T-helper 1 cell treated with Interleukin-12 subunit alpha and Interleukin-12 subunit beta and Interleukin-4 antibody, amounts not matched to agents 30 ng/mL and 1 ng/mL, for 36 hours (primary cell): Measurements from ENCODE around the gene FAM78B. TPM values are rescaled to one million over a fixed set of nuclear protein-coding genes. Genes with fewer than 3 reads are reported as not detected.

ENCODE experiments used
- intact Hi-C: fragments of 100-400 bp; cut with micrococcal nuclease; formaldehyde crosslinking; loops from one replicate; pipeline ENCODE4 v1.15.1; 2024
- total RNA-seq: library from RNA; stranded (reverse); gene quantifications from 2 replicates; pipeline ENCODE4 v1.2.3, GENCODE V29; 2022

The FAM78B gene, protein sequence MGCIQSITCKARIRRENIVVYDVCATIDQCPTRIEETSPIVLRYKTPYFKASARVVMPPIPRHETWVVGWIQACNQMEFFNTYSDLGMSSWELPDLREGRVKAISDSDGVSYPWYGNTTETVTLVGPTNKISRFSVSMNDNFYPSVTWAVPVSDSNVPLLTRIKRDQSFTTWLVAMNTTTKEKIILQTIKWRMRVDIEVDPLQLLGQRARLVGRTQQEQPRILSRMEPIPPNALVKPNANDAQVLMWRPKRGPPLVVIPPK
- total RNA-seq = 0.86 and 0.93 TPM in 2 replicates

DNA sequence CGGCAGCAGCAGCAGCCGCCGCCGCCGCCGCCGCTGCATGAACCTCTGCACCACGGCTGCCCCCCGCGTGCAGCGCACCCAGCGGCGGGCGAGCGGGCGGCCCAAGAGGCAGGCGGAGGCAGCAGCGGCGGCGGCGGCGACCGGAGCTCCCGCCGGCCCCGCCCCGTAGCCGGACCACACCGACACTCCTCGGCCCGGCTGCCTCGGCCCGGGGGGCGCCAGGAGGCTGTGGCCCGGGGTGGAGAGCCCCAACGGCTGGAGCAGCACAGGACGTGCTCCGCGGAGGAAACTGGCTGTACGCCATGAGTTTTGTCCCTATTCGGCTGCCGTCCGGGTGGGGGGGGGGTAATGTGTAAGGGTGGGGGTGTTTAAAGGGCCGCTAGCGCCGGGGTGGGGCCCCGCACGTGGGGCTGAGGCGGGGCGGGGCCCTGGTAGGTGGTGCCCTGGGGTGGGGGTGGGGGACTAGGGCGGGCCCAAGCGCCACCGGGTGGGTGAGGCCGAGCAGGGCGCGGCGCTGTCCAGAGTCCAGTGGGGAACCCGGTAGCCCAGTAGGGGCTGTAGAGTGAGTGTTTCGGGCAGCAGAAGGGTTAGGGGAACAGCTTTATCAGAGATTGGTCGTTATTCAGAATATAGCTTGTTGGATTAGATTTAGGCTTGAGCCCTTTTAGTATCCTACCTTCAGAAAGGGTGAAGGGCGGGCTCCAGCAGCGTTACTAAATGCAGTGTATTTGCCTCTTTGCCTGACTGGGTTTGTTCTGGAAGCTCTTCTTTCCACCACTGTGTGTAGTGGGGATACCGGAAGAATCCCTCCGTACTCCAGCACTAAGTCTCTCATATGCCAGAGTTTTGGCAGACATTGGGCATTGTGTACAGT is at the start of gene FAM78B:
FAM78B (minus strand) TSS at position 304 of the 874 bp plus-strand sequence. CDS start 753 bp downstream, outside the sequence.
- intact Hi-C loops = loop anchor here (1.0 to 10.0 kb wide), 8 partner anchors 85 to 772 kb away; partner anchors contain the start of genes TADA1, TMCO1 and UCK2

DNA sequence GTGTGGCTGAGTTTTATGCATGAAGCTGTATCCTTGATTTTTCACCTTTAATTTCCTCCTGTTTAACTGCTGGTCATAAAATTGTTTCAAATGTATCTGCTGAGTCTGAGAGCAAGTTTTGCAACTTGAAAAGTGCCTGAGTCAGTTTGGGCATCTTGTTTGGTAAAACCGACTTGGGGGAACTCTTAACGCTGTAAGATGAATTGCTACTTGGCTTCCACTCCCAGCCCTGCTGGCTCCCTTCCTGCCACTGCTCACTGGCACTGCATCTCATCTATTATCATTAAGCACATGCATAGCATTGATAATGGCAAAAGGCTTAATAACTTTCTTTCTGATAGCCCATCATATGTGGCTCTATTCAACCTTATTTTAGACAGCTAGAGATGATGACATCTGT is 35.7 kb upstream of the FAM78B start:
- intact Hi-C loops = no loop called here

DNA sequence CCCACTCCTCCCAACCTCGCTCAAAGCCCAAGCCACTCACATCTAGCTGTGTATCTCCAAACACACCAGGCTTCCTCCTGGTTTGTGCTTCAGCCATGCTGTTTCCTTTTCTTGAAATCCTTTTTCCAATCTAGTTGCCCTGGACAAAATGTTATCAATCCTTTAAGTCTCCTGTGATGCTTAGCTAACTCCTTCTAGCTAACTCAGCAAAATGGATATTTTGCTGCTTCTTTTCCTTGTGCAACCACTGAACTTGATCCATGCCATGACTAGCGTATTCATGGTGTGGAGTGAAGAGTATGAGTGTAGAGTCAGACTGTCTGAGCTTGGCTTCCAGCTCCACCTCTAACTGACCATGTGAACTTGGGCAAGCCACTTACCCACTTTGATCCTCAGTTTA is 33.9 kb upstream of the FAM78B start:
- intact Hi-C loops = no loop called here

DNA sequence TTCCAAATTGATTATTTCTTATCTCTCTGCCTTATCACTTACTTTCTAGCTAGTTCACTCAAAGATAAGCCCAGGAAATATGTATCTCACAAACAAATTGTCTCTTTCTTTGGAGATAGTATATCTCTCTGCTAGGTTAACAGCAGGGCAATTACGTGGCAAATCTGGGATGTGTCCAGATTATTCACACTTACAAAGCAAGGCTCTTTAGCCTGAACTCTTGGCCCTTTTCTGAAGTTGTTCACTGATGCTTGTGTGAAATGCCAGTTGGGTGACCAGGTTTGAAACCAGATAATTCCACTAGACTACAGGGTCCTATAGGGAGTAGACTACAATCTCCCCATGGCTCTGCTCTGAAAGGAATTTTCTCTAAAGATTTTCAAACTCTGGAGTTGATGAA is 30.8 kb upstream of the FAM78B start:
- intact Hi-C loops = no loop called here

DNA sequence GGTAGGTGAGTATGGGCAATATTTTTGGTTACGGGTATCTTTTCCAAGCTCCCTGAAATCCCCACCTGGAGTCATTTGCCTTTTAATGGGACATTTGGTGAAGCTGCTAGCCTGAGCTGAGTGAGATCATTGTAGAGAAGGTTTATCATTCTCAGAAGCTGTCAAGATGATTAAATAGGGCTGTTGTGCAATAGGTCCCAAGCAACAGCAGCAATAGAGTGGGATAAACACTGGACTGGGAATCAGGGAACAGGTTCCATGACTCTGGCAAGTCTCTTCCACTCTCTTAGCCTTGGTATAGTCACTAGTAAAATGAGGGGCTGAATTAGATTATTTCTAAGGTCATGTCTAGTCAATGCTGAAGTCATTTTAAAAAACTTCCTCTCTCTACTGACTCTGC is 30.3 kb upstream of the FAM78B start:
- intact Hi-C loops = no loop called here

DNA sequence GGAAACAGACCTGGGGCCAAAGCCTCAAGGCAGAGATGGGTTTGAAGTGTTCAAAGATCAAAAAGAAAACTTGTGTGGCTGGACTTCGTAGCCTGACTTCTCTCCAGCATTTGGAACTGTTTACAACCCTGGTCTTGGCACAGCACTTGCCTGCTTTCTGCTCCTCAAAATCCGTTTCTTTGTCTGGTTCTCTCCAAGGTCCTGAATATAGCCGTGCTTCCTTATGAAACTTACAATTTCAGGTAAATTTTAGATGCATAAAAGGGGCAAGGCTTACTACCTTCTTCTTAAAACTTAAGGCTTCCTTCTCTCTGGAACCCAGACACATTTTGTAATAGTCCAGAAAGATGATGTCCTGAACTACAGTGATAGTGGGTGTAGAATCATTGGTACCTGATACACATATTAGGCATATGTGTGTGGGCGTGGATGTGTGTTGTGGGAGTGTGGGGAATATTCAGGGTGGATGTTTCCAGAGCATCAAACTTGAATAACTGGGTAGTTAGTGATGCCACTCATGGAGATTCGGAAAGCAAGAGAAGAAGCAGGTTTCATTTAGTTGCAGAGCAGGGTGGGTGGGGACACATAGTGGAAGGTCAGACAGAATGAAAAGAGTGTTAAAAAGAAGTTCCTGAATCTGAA is 26.4 kb upstream of the FAM78B start:
- intact Hi-C loops = no loop called here

DNA sequence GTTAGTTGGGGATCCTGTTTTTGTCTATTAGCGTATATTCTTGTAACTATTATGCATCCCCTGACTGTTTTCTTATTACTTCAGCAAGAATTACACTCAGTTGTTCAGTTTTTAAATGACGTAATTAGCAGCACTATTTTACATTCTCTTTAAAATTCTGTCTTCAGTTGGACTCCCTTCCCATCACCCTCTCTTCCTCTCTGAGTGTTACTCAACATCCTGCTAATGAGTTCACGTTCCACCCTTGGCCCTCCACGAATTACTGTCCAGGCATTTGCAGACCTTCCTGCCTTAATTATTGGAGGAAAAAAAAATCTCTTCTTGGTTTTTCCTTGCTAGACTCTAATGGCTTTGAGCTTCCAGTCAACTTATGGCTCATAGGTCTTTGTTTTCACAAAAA is 23.6 kb upstream of the FAM78B start:
- intact Hi-C loops = no loop called here

DNA sequence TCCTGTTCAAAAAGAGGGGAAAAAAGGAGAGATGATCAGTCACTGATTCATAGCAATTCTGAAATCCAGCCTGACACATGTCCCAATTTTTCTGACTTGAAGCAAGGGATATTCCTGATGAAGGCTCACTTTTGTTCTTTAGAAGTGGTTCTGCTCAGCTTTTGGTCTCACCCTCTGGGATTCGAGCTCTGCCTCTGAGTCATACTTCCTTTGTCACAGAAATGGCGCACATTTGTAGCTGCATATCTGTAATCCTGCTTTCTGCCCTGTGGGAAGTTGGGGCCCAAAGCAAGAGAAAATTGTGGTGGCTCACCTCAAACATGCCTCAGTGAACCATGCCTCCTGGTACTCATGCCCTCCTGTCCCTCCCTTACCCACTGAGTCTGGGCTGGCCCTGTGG is 22.3 kb upstream of the FAM78B start:
- intact Hi-C loops = no loop called here

DNA sequence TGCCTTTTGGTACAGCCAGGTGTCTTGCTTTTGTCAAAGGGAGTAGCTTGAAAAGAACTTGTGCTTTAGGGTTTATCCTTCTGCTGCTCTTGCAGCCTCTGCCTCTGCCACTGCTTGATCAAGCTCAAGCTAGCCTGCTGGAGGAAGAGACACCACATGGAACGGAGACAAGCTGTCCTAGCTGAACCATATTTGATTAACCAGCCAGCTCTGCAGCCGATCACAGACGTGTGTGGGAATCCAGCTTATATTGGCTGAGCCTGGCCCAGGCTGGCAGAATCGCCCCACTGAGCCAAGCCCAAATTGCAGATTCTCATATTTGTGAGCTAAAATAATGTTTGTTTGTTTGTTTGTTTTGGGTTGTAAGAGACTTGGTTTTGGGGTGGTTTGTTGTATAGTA is 18.7 kb upstream of the FAM78B start:
- intact Hi-C loops = no loop called here

DNA sequence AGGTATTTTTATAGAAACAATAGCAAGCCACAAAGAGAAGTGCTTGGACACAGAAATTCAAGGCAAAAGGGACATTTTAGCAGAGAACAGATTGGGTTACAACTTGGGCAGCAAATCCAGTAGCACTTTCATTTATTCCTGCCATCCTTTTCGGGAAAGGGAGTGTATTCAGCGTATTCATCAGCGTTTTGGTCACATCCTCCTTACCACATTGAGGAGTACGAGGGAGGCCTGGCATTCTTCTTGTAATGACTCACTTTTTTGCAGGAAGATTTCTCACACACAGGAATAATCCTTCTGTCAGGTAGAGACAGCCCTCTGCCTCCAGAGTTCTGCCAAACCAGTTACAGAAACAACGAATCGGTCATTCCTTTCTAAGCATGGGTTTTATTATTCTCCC is 18.1 kb upstream of the FAM78B start:
- intact Hi-C loops = no loop called here

DNA sequence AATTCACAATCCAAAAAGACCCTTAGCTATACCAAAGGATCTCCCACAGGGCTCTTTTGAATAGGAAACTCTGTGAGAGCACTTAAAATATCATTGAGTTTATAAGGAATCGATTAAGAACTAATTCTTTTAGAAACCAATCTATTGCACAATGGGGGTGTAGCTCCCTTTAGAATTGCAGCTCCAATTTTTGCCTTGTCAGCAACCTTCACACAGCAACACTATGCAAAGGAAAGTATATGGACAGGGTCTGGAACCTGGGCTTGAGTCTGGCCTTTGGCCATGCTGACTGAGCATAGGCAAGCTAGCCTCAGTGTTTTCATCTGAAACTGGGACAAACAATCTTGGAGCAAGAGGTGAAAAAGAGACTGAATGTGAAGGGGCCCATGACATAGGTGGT is 17.2 kb upstream of the FAM78B start:
- intact Hi-C loops = no loop called here

DNA sequence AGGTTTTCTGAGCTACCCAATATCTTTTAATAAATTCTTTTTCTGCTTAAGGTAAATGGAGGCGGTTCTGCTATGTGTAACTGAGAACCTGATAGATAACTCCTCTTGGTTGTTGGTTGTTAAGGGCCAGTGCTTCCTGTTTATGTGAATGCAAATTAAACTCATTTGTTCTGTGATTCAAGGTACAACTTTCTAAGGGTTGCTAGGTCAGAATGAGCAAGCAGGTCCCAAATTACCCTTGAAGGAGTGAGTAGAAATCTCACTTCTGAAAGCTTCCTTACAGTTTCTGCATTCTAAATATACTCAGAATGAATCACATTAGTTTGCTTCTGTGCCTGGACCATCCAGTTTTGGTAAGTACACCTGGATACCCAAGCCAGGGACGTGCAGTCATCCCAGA is 15.5 kb upstream of the FAM78B start:
- intact Hi-C loops = no loop called here

DNA sequence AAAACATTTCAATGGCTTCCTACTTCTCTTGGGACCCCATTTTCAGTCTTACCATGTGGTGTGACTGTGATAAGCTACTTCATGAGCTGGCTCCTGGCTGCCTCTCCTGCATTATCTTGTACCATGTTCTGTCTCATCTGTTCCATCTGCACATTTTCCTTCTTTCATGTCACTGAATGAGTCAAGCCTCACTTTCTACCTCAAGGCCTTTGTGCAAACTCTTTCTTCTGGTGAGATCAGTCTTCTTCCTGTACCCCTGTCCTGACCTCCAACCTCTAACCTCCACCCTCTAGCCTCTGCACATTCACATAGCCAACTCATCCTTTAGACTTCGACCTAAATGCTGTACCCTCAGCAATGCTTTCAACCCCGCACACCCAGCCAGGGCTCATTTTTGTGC is 9.6 kb upstream of the FAM78B start:
- intact Hi-C loops = no loop called here

DNA sequence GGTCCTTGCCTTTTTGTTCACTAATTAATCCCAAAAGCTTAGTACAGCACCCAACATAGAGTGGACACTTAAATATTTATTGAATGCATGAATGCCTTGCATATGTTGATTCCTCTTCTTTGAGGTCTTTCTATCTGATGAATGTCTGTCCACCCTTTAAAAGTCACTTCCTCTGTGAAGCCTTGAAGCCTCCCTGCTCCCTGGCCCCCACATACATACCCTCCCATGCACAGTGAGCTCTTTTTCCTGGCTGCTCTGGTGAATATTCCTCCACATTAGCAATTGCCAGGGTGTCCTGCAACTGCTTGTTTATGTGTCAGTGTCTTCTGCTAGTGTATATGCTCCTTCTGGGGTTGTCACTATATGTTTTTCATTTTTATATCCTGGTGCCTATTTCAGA is 8.2 kb upstream of the FAM78B start:
- intact Hi-C loops = no loop called here

DNA sequence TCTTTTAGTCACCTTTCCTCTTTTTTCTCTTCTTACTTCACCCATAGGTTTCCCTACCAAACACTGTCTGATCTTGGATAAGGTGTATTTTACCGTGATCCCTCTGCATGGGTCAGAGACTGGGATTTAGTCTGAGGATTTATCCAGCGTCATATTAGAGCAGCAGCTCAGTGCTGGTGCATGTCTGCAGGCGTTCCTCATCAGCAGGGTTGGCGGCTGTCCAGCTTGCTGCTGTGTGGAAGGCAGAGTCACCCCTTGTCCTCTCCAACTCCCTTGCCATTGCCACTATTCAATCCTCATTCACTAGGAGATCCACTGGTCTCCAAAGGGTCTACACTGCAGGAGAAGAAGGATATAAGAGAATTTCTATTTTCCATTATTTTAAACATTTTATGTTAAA is 7.3 kb upstream of the FAM78B start:
- intact Hi-C loops = no loop called here

DNA sequence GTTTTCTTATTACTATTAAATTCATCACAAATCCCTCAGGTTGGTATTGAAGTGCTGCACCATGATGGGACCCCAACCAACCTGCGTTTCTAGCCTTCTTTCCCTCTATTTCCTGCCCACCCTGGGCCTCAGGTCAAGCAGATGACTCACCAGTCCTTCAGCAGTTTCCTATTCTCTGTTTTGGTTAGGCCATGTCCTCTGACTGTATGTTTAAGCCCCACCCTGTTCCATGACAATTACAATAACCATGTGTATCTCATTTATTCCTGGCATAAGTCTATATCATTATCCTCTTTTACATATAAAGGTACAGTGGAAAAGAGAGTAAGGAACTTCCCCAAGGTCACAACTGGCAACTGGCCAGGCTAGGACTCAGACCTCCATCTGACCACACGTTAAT is 5.3 kb upstream of the FAM78B start:
- intact Hi-C loops = no loop called here

DNA sequence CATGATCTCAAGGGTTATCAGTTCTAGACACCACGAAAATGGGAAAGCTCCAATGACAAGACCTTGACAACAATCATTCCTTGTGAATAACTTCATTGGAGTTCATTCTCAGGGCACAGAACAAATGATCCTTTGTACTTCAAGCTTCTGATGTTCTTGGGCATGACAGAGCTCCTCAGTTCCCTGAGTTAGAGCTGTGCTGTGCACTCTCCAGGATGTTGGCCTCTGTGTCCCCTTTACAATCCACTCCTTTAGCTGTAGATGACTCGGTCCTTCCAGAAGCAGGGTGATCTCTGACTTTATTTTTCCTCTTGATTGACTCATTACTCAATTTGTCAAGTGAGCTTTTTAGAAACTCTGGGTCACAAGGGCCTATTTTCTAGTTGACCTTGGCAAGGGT is 3.9 kb upstream of the FAM78B start:
- intact Hi-C loops = no loop called here

DNA sequence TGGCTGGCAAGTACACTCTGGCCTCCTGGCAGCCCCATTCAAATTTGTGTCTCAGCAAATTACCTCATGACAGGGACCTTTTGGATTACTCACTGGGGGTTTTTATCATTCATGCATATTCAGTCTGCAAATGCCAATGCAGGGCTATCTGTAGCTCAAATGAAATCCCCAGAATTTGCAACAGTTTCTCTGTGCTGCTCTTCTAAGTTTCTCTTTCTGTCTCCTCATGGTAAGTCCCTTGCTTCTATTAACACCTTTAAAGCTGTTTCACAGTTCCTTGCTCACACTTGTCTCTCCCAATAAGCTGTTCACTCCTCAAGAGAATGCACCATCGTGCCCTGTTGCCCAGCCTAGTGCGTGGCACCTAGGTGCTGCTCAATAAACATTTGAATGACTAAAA is 3.3 kb upstream of the FAM78B start:
- intact Hi-C loops = no loop called here

DNA sequence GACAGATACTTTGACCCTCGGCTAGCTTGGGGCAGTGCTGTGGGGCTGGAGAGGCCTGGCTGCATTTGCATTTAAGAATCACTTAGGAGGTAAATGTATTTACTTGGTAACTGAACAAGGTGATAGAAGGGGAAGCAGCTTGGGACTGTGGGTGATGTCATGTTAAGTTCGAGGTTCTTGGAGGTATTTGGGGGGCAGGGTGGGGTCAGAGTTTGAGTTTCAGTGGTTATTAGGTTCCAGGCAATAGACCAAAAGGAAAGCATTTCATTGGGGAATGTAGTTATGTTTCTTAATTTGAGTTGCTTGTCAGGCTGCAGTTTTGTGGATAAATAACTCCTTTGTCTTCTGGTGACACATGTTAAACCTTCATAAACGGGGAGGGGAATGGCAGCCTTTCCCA is 2.4 kb upstream of the FAM78B start:
- intact Hi-C loops = loop anchor here (5.0 to 10.0 kb wide), 4 partner anchors 87 to 774 kb away; partner anchors contain the start of genes TMCO1 and UCK2

DNA sequence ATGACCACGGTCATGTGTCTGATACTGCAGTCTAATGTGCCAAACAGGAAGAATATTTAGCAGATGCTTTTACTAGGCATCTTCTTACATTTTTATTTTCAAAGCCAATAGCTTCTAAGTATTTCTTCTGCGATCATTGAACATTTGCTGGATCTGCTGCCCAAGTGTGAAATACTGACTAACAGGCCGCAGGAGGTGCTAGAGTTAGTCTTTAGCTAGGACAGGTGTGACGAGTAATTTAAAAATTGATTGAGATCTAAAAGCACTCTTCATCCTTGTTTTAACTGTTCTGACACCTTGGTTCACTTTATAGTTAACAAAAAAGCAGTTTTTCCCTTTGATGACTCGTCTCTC is 748 bp upstream of the FAM78B start:
- intact Hi-C loops = loop anchor here (1.0 to 10.0 kb wide), 8 partner anchors 85 to 773 kb away; partner anchors contain the start of genes TADA1, TMCO1 and UCK2

DNA sequence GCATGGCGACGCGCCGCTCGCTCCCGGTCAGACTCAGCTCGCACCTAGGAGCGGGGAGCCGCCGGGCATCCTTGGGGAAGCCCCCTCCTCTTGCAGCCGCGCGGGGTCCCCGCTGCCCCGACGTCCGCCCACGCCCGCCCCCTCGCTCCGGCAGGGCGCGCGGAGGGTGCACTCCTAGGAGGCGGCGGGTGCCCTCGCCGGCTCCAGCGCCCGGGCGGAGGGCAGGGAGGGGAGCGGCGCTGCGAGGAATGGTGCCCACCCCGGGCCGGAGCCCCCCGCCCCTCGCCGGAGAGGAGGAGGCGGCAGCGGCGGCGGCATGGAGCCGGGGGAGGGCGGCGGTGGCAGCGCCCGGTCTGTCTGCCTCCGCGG is 488 bp downstream of the FAM78B start:
- intact Hi-C loops = loop anchor here (2.0 to 10.0 kb wide), 6 partner anchors 84 to 772 kb away; partner anchors contain the start of genes TMCO1 and UCK2
